HepG2 (cell line): ENCODE results near the gene CNR2. TPM values are rescaled to one million over a fixed set of nuclear protein-coding genes. Genes with fewer than 3 reads are reported as not detected.

Source experiments
- CBX2 ChIP-seq, 2 experiments: fragments of 200-600 bp in 1 of 2; sonication (generic); formaldehyde crosslinking in 1 of 2; IDR thresholded peaks; 2 replicates each; pipeline versions ENCODE4 v1.7.0 to v1.8.1; 2018 to 2022; ENCODE audit warnings: low read depth in 2 of 2, low read length in 1 of 2, mild to moderate bottlenecking in 1 of 2, missing genetic modification reagents in 1 of 2
- FOXK1 ChIP-seq: sonication (generic); formaldehyde crosslinking; IDR thresholded peaks from 2 replicates; pipeline ENCODE4 v1.4.0; 2020; ENCODE audit warnings: low read depth, missing genetic modification reagents, borderline replicate concordance
- GPN1 ChIP-seq: sonication (generic); formaldehyde crosslinking; IDR thresholded peaks from 2 replicates; pipeline ENCODE4 v1.5.1; 2020; ENCODE audit warnings: missing genetic modification reagents, borderline replicate concordance
- HNRNPH1 ChIP-seq: fragments of 200-400 bp; formaldehyde crosslinking; optimal IDR thresholded peaks from 2 replicates; pipeline ENCODE3; 2017; ENCODE audit warnings: mild to moderate bottlenecking, low read depth, low read length
- KAT2B ChIP-seq: fragments of 150-350 bp; IDR thresholded peaks from 2 replicates; pipeline ENCODE4 v1.6.1; 2014; ENCODE audit warnings: low read depth, low read length, borderline replicate concordance
- KDM3A ChIP-seq: IDR thresholded peaks from 2 replicates; pipeline ENCODE4 v1.6.1; 2018; ENCODE audit warnings: low read depth, missing compliant biosample characterization
- NBN ChIP-seq: fragments of 450-650 bp; conservative IDR thresholded peaks from 2 replicates; pipeline ENCODE4 v1.6.1; 2017
- RXRA ChIP-seq: sonication (generic); formaldehyde crosslinking; IDR thresholded peaks from 2 replicates; pipeline ENCODE4 v1.5.1; 2020; ENCODE audit warnings: missing genetic modification reagents
- SRSF1 ChIP-seq: fragments of 200-400 bp; formaldehyde crosslinking; optimal IDR thresholded peaks from 2 replicates; pipeline ENCODE3; 2017; ENCODE audit warnings: mild to moderate bottlenecking, low read depth, low read length, moderate library complexity
- STAT5B ChIP-seq: sonication (generic); formaldehyde crosslinking; IDR thresholded peaks from 2 replicates; pipeline ENCODE4 v1.4.0; 2020; ENCODE audit warnings: missing genetic modification reagents
- ZNF205 ChIP-seq: IDR thresholded peaks from 2 replicates; pipeline ENCODE4 v1.6.1; 2018; ENCODE audit warnings: missing biosample characterization, missing genetic modification reagents
- ZNF207 ChIP-seq: fragments of 450-650 bp; IDR thresholded peaks from 2 replicates; pipeline ENCODE4 v1.6.1; 2016; ENCODE audit warnings: antibody characterized with exemption, borderline replicate concordance
- ZNF468 ChIP-seq: sonication (generic); formaldehyde crosslinking; IDR thresholded peaks from 2 replicates; pipeline ENCODE4 v1.8.0; 2022; ENCODE audit warnings: mild to moderate bottlenecking, moderate library complexity, missing genetic modification reagents
- ZNF761 ChIP-seq: sonication (generic); formaldehyde crosslinking; conservative IDR thresholded peaks from 2 replicates; pipeline ENCODE4 v1.4.0; 2020; ENCODE audit warnings: mild to moderate bottlenecking, missing genetic modification reagents
- polyA plus RNA-seq, 8 experiments: library from polyadenylated mRNA; depleted of rRNA in 3 of 8; stranded (reverse) in 7 of 8; unstranded in 1 of 8; fragments of >200 nt; fragmentation: Illumina TruSeq in 4 of 8; extraction: Trizol in 4 of 8; gene quantifications; 2 replicates each; pipeline versions ENCODE4 v1.2.1 to v1.2.3, GENCODE V29; 2011 to 2016; ENCODE audit warnings: low read depth in 4 of 8, missing spikeins in 1 of 8, mixed read lengths in 1 of 8; ENCODE audit not compliant: insufficient read depth in 1 of 8
- total RNA-seq, 5 experiments: library from RNA; depleted of rRNA; stranded (reverse); fragments of >200 nt; fragmentation: Illumina TruSeq; extraction: Trizol; gene quantifications; 2 replicates each; pipeline ENCODE4 v1.2.3, GENCODE V29; 2016; ENCODE audit warnings: low read depth in 1 of 5
- TF ChIP-seq, protein P1 (sequence below), 2 experiments: sonication (generic) in 1 of 2; formaldehyde crosslinking in 1 of 2; IDR thresholded peaks; 2 replicates each; pipeline versions ENCODE4 v1.6.1 to v1.9.0; 2014 to 2022; ENCODE audit warnings: antibody characterized with exemption in 1 of 2, borderline replicate concordance in 1 of 2, inconsistent platforms in 1 of 2, low read depth in 1 of 2, missing genetic modification reagents in 1 of 2
- TF ChIP-seq, protein P2 (sequence below): sonication (generic); formaldehyde crosslinking; IDR thresholded peaks from 2 replicates; pipeline ENCODE4 v1.4.0; 2020; ENCODE audit warnings: mild to moderate bottlenecking, low read depth, missing genetic modification reagents
- TF ChIP-seq, protein P3 (sequence below): sonication (generic); formaldehyde crosslinking; IDR thresholded peaks from 2 replicates; pipeline ENCODE4 v1.5.0; 2020; ENCODE audit warnings: missing genetic modification reagents

The CNR2 gene
- total and polyA plus RNA-seq, 2 of the 13 experiments (the other 11 are each of a cell fraction or from before 2014, with no cell fraction given), result not detected

DNA sequence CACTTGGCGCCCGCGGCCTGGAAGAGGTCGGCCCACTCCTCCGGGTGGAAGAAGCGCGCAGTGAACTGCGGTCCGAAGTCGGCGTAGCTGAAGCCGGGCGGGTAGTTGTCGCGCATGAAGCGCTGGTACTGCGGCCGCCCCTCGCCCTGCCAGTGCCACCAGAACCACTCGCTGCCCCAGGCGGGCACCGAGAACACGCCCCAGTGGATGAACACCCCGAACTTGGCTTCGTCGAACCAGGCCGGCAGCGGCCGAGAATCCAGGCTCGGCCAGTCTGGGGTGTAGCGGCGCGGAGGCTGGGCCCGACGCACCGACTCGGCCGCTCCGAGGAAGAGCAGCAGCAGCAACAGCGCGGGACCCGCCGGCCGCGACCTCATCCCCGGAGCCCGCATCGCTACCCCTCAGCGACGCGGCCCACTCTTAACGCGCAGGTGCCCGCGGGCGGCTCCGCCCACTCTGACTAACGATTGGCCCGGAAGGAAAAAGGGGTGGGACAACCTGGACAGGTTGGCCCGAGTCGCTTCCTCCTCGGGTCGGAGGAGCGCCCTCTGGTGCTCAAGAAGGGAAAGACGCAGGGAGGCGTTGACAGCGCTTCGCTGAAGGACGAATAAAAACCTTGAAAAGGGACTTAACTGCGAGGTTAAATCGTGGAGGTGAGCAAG is 45.1 kb downstream of the CNR2 start, which contains the start of gene FUCA1 (continued):
- TF ChIP-seq, protein P1, sequence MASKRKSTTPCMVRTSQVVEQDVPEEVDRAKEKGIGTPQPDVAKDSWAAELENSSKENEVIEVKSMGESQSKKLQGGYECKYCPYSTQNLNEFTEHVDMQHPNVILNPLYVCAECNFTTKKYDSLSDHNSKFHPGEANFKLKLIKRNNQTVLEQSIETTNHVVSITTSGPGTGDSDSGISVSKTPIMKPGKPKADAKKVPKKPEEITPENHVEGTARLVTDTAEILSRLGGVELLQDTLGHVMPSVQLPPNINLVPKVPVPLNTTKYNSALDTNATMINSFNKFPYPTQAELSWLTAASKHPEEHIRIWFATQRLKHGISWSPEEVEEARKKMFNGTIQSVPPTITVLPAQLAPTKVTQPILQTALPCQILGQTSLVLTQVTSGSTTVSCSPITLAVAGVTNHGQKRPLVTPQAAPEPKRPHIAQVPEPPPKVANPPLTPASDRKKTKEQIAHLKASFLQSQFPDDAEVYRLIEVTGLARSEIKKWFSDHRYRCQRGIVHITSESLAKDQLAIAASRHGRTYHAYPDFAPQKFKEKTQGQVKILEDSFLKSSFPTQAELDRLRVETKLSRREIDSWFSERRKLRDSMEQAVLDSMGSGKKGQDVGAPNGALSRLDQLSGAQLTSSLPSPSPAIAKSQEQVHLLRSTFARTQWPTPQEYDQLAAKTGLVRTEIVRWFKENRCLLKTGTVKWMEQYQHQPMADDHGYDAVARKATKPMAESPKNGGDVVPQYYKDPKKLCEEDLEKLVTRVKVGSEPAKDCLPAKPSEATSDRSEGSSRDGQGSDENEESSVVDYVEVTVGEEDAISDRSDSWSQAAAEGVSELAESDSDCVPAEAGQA (IDR thresholded peaks at IDR 0.05; ENCODE audit: low read depth), result no peak
- TF ChIP-seq, protein P1 (CRISPR knock-in tag; IDR thresholded peaks at IDR 0.05; ENCODE audit: borderline replicate concordance), result no peak
- no peak for TF ChIP-seq STAT5B
- TF ChIP-seq KDM3A (CRISPR knock-in tag), result peak; percentile 36; the same call in 1 of the 2 replicates
- 0 out of 2 replicates have a peak, but pooled peaks have one; percentile 42 for TF ChIP-seq ZNF205
- TF ChIP-seq KAT2B, result no peak
- TF ChIP-seq, protein P2, sequence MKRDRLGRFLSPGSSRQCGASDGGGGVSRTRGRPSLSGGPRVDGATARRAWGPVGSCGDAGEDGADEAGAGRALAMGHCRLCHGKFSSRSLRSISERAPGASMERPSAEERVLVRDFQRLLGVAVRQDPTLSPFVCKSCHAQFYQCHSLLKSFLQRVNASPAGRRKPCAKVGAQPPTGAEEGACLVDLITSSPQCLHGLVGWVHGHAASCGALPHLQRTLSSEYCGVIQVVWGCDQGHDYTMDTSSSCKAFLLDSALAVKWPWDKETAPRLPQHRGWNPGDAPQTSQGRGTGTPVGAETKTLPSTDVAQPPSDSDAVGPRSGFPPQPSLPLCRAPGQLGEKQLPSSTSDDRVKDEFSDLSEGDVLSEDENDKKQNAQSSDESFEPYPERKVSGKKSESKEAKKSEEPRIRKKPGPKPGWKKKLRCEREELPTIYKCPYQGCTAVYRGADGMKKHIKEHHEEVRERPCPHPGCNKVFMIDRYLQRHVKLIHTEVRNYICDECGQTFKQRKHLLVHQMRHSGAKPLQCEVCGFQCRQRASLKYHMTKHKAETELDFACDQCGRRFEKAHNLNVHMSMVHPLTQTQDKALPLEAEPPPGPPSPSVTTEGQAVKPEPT (CRISPR knock-in tag), result no peak
- TF ChIP-seq RXRA (CRISPR knock-in tag), result peak; percentile 30; the same call in 1 of the 2 replicates
- TF ChIP-seq ZNF468 (CRISPR knock-in tag), result no peak
- TF ChIP-seq HNRNPH1, result no peak
- TF ChIP-seq GPN1 (CRISPR knock-in tag), result no peak
- no peak for TF ChIP-seq SRSF1
- TF ChIP-seq, protein P3, sequence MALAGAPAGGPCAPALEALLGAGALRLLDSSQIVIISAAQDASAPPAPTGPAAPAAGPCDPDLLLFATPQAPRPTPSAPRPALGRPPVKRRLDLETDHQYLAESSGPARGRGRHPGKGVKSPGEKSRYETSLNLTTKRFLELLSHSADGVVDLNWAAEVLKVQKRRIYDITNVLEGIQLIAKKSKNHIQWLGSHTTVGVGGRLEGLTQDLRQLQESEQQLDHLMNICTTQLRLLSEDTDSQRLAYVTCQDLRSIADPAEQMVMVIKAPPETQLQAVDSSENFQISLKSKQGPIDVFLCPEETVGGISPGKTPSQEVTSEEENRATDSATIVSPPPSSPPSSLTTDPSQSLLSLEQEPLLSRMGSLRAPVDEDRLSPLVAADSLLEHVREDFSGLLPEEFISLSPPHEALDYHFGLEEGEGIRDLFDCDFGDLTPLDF (CRISPR knock-in tag), result peak; percentile 53; the same call in 1 of the 2 replicates
- no peak for TF ChIP-seq CBX2 (IDR thresholded peaks at IDR 0.05; ENCODE audit: low read depth, low read length)
- TF ChIP-seq CBX2 (CRISPR knock-in tag; IDR thresholded peaks at IDR 0.05; ENCODE audit: low read depth), result no peak
- no peak for TF ChIP-seq ZNF207
- 0 out of 2 replicates have a peak, but pooled peaks have one; percentile 11 for TF ChIP-seq FOXK1 (CRISPR knock-in tag)
- no peak for TF ChIP-seq NBN
- TF ChIP-seq ZNF761 (CRISPR knock-in tag), result 0 out of 2 replicates have a peak, but pooled peaks have one; percentile 14
